Effector memory CD4-positive, alpha-beta T cell (primary cell): ENCODE results near the gene ZNF225.
"Not testable (repeated sequence)": the region's sequence is repeated elsewhere in the genome, so short reads cannot be mapped to it uniquely, and the experiment has no call there.

Experiments
- DNase-seq, 3 donors: peaks; one replicate each; pipeline ENCODE4 v3.0.0-alpha.2; 2020
- H3K27ac ChIP-seq: 2 replicates; pipeline ENCODE4 v1.7.0; 2013; ENCODE audit warnings: mild to moderate bottlenecking, low read length, moderate library complexity; ENCODE audit not compliant: insufficient read depth, poor library complexity, severe bottlenecking
- H3K27me3 ChIP-seq: replicated peaks from 2 replicates; pipeline ENCODE4 v1.7.0; 2013; ENCODE audit warnings: mild to moderate bottlenecking, low read length; ENCODE audit not compliant: insufficient read depth, control insufficient read depth, poor library complexity, severe bottlenecking
- H3K36me3 ChIP-seq: 2 replicates; pipeline ENCODE4 v1.7.0; 2013; ENCODE audit warnings: mild to moderate bottlenecking, low read length, moderate library complexity; ENCODE audit not compliant: control insufficient read depth, insufficient read depth
- H3K4me1 ChIP-seq: 2 replicates; pipeline ENCODE4 v1.7.0; 2013; ENCODE audit warnings: low read length, mild to moderate bottlenecking; ENCODE audit not compliant: control insufficient read depth, insufficient read depth, poor library complexity, severe bottlenecking
- H3K4me3 ChIP-seq: 2 replicates; pipeline ENCODE4 v1.7.0; 2013; ENCODE audit warnings: low read length, low read depth, mild to moderate bottlenecking; ENCODE audit not compliant: insufficient read depth, poor library complexity, severe bottlenecking
- H3K9me3 ChIP-seq: 2 replicates; pipeline ENCODE4 v1.7.0; 2013; ENCODE audit warnings: mild to moderate bottlenecking, low read length, moderate library complexity; ENCODE audit not compliant: control insufficient read depth

ZNF225 gene

DNA sequence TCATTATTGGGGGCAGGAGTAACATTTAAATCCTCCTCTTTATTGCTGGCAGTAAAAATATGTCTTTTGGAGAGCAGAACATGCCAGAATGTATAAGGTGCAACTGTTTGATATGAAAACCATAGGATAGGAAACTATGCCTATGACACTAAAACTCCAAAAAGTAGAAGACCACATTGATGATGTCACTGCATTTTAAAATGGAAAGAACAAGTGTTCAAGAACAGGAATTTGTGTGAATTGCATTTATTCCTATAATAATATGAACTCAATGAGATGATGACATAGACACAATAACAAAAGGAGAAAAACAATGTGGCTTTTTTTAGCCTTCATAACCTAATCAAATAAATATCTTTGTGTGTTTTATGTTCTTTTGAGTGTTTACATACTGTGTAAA is 3.7 kb upstream of the ZNF225 start:
- Histone ChIP-seq H3K9me3 (peaks cover 43% of the 10 kb centered on the region), H3K36me3 (peaks cover 16% of the 10 kb centered on the region), H3K27ac (no peak overlapping the region), H3K4me1 (peaks cover 3% of the 10 kb centered on the region), H3K27me3 (no peaks in the 10 kb centered on the region), H3K4me3 (no peak overlapping the region)
- DNase-seq: no peak

DNA sequence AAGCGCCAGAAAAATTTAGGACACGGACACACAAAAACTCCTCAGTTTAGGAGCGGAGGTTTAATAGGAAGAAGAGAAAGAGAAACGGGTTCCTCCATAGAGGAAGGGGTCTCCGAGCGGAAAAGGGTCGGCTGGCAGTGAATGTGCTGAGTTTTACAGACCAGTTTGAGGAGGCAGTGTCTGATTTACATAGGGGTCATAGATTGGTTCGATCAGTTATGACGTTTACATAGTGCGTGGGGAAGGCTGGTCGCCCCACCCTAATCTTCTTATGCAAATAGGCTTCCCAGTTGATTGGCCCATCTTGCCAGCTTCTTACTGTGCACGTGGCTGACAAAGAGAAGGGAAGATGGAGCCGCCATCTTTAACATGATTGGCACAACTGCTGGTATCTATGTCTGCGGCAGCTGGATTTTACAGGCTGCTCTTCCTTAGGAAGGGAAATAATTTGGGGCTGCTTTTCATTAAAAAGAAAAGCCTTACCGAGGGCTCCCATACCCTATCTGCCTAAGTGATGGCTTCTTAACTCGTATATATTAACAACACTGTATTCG is 1.2 kb upstream of the ZNF225 start:
- Histone ChIP-seq H3K36me3 (peaks cover 4% of the 10 kb centered on the region), H3K4me1 (peaks cover 3% of the 10 kb centered on the region), H3K27ac (no peak overlapping the region), H3K9me3 (peaks cover 24% of the 10 kb centered on the region), H3K27me3 (no peaks in the 10 kb centered on the region), H3K4me3 (no peak overlapping the region)
- no peak for DNase-seq

DNA sequence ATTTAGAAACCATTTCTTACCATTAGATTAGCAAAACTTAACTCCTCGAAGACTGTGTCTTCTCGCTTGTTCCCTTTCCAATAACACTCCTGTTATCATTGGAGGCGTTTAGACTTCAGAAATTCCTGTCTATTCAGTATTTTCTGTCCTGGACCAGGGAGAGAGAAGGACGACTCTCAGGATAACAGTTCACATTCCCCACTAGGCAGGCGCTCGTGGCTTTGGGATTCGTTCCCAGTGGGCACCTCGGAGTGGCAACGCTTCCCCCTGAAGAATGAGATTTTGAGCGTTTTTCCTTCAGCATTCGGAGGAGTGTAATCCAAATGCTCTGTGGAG is 429 bp upstream of the ZNF225 start:
- Histone ChIP-seq H3K9me3 (peaks cover 18% of the 10 kb centered on the region), H3K4me1 (peaks cover 3% of the 10 kb centered on the region), H3K27ac (no peak overlapping the region), H3K27me3 (no peaks in the 10 kb centered on the region), H3K4me3 (peak overlapping the region; percentile 72), H3K36me3 (peaks cover 6% of the 10 kb centered on the region)
- no peak for DNase-seq

DNA sequence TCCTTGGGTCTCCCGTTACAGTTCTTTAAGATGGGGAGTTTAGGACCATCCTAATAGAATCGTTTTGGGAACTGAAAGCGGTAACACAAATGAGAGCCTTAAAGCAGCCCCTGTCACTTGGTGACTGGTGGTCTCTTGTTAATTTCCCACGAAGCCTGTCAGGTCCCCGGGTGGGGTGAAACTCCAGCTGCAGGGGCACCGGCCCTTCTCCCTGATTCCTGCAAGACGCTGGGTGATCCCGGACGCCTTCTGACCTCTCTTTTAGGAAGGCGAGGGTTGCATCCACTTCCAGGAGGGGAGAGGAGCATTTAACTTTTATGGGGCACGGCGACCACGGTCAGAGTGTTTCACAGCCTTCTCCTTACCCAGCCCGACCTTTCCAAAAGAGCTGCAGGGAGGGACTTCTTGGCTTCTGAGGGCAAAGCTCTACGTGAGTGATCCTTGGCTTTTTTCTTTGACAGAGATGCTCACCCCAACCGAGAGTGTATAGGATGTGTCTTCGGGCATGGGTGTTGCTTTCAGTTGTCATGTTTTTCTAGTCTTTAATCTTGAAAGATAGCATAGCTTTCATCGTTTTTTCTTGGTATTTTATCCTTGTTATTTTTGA is 688 bp downstream of the ZNF225 start:
- H3K4me1 ChIP-seq: peaks cover 3% of the 10 kb centered on the region
- peak overlapping the region; percentile 72 for H3K4me3 ChIP-seq
- DNase-seq: no peak
- H3K27me3 ChIP-seq: no peaks in the 10 kb centered on the region
- H3K27ac ChIP-seq: no peak overlapping the region
- H3K36me3 ChIP-seq: peaks cover 12% of the 10 kb centered on the region
- H3K9me3 ChIP-seq: peaks cover 10% of the 10 kb centered on the region

DNA sequence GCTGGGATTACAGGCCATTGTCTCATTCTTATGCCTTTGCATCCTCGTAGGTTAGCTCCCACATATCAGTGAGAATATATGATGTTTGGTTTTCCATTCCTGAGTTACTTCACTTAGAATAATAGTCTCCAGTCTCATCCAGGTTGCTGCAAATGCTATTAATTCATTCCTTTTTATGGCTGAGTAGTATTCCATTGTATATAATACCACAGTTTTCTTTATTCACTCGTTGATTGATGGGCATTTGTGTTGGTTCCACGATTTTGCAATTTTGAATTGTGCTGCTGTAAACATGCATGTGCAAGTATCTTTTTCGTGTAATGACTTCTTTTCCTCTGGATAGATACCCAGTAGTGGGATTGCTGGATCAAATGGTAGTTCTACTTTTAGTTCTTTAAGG is 8.0 kb downstream of the ZNF225 start:
- not testable (repeated sequence) for H3K9me3 ChIP-seq, DNase-seq, H3K27me3 ChIP-seq, H3K4me1 ChIP-seq, H3K4me3 ChIP-seq, H3K27ac ChIP-seq
- H3K36me3 ChIP-seq: peaks cover 52% of the 10 kb centered on the region

DNA sequence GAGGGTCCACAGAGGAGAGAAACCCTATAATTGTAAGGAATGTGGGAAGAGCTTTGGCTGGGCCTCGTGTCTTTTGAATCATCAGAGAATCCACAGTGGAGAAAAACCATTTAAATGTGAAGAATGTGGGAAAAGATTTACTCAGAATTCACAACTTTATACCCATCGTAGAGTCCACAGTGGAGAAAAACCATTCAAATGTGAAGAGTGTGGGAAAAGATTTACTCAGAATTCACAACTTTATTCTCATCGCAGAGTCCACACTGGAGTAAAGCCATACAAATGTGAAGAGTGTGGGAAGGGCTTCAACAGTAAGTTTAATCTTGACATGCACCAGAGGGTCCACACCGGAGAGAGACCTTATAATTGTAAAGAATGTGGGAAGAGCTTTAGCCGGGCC is 18.8 kb downstream of the ZNF225 start:
- no peak for DNase-seq
- no peak overlapping the region for H3K27ac ChIP-seq
- no peak overlapping the region for H3K4me3 ChIP-seq
- H3K4me1 ChIP-seq: no peaks in the 10 kb centered on the region
- peaks cover 35% of the 10 kb centered on the region for H3K36me3 ChIP-seq
- no peaks in the 10 kb centered on the region for H3K27me3 ChIP-seq
- H3K9me3 ChIP-seq: peaks cover 17% of the 10 kb centered on the region

DNA sequence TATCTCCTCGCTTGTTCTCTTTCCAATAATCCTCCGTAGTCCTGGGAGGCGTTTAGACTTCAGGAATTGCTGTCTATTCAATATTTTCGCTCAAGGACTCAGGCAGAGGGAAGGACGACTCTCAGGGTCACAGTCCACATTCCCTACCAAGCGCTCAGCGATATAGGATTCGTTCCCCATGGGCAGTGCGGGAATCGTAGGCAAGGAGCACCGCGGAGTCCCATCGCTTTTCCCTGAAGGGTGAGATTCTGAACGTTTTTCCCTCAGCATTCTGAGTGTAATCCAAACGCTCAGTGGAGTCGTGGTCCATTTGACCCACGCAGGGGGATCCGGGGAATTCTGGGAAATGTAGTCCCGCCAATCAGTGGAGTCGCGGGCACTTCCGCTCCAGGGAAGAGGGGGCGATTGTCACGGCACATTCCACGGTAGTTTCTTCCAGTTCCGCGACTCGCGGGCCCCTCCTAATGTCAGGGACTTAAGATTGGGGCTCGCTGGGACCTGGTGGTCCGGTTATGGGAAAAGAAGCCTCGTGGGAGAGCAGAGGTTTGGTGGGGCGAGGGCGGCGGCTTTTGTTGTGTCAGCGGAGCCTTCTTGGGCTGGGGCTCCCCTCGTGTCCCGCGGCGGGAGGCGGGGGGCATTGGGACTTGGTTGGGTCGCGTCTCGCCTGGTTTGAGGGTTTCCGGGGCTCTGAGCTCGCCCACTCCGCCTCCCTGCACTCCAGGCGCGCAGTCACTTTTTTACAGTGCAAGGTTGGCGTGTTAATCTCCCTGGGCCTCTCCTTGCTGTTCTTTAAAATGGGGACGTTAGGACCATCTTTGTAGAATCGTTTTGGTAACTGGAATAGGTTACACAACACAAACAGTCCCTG is 28.2 kb downstream of the ZNF225 start, which contains the start of gene ZNF234:
Gene ZNF234 (plus strand): TSS at position 364 of the 868 bp plus-strand sequence. CDS start 3,079 bp downstream, outside the sequence.
- H3K27ac ChIP-seq: no peak within 1 kb of the TSS
- H3K4me1 ChIP-seq: peaks cover 8% of the 10 kb centered on the region
- no peaks in the 10 kb centered on the region for H3K27me3 ChIP-seq
- peak within 1 kb of the TSS; percentile 96 for H3K4me3 ChIP-seq
- peaks cover 11% of the 10 kb centered on the region for H3K36me3 ChIP-seq
- H3K9me3 ChIP-seq: no peaks in the 10 kb centered on the region
- DNase-seq: peak; percentile 42 to 55 (median 52)

DNA sequence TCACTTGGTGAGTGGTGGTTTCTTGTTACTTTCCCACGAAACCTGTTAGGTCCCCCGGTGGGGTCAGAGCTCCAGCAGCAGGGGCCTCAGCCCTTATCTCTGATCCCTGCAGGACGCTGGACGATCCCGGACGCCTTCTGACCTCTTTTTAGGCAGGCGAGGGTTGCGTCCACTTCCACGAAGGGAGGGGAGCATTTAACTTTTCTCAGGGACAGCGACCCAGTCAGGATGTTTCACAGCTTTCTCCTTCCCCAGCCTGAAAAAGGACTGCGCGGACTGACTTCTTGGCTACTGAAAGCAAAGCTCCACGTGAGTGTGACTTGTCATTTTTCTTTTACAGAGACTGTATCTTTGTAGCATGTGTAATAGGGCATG is 28.8 kb downstream of the ZNF225 start:
- no peak for DNase-seq
- Histone ChIP-seq H3K4me1 (peaks cover 8% of the 10 kb centered on the region), H3K27ac (no peak overlapping the region), H3K4me3 (peak overlapping the region; percentile 96), H3K27me3 (no peaks in the 10 kb centered on the region), H3K36me3 (peaks cover 11% of the 10 kb centered on the region), H3K9me3 (no peaks in the 10 kb centered on the region)

DNA sequence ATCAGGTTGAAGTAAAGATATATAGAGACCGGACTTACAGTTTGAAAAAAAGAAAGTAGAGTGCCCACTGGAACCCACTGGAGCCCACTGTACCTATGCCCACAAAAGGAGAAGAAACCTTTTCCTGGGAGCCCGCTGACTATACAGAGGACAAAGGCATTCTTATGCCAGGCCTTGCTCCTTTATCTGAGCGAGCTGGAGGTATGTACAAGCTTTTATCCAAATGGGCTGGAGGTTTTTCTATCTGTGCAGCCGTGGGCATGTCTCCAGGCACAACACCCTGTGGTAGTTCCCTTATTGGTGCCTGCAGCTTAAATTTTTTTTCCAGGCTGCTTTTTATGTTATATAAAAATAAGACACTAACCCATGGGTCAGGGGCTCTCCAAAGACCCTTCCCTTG is 36.6 kb downstream of the ZNF225 start:
- Histone ChIP-seq H3K4me1 (no peaks in the 10 kb centered on the region), H3K4me3 (no peak overlapping the region), H3K27ac (no peak overlapping the region), H3K27me3 (no peaks in the 10 kb centered on the region), H3K36me3 (peaks cover 67% of the 10 kb centered on the region), H3K9me3 (no peaks in the 10 kb centered on the region)
- no peak for DNase-seq

DNA sequence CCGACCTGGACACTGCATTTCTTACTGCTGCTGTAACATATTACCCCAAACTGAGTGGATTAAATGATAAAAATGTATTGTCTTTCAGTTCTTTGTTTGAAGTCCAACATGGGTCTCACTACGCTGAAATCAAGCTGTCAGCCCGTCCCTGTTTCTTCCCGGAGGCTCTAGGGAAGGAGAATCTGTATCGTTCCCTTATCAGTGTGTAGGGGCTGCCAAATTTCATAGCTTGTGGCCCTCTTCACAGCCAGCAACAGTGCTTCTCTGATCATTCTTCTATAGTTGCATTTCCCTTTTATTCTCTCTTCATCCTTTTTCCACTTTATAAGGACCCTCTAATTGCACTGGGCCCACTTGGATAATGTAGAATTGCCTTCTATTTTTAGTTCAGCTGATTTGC is 38.3 kb downstream of the ZNF225 start:
- Histone ChIP-seq H3K36me3 (peaks cover 67% of the 10 kb centered on the region), H3K4me1 (no peaks in the 10 kb centered on the region), H3K9me3 (peaks cover 7% of the 10 kb centered on the region), H3K4me3 (no peak overlapping the region), H3K27ac (no peak overlapping the region), H3K27me3 (no peaks in the 10 kb centered on the region)
- no peak for DNase-seq
